HG03175 (cell line): ENCODE results near the gene RPL18.
"Not testable (repeated sequence)": the region's sequence is repeated elsewhere in the genome, so short reads cannot be mapped to it uniquely, and the experiment has no call there.

ENCODE experiments used
- ATAC-seq: cut with Tn5 transposase; IDR thresholded peaks from one replicate; pipeline ENCODE4 v1.9.1; 2021; ENCODE audit warnings: mild to moderate bottlenecking, moderate library complexity; ENCODE audit not compliant: unreplicated experiment

RPL18 gene

GRCh38 chr19:48644839-48645619 lies 26.1 kb upstream of the RPL18 start:
- no peak for ATAC-seq

- ATAC-seq: no peak
Measured at GRCh38 chr19:48644355-48644754, 25.4 kb upstream of the RPL18 start.

GRCh38 chr19:48642862-48643261 lies 23.9 kb upstream of the RPL18 start:
- ATAC-seq: no peak

- no peak for ATAC-seq
Measured at GRCh38 chr19:48641850-48642249, 22.9 kb upstream of the RPL18 start.

- ATAC-seq: no peak
Measured at GRCh38 chr19:48639483-48640375, 20.8 kb upstream of the RPL18 start.

GRCh38 chr19:48638831-48639381 lies 19.9 kb upstream of the RPL18 start:
- no peak for ATAC-seq

- ATAC-seq: peak; percentile 14
Measured at GRCh38 chr19:48637948-48638830, 19.2 kb upstream of the RPL18 start.

DNA sequence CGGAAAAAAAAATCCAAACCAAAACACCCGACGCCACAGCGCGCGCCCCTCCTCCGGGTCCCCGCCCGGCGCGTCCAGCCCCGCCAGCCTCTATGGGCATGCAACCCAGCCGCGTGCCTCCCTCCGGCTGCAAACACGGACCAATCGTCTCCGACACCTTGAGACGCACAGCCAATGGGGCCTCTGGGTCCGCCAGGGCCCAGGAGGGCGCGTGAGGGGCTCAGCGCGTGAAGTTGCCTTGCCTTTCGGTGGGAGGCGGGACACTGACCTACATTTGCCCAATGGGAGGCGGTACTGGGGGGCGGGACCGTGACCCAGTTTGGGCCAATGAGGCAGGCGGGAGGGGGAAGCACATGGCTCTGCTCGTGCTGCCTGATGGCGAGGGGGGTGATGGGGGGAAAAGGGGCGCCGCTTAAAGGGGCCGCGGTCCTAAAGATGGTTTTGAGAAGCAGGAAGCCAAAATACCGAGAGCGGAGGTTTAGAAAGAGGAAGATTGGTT lies 18.5 kb upstream of the RPL18 start:
- ATAC-seq: peak; percentile 69

DNA sequence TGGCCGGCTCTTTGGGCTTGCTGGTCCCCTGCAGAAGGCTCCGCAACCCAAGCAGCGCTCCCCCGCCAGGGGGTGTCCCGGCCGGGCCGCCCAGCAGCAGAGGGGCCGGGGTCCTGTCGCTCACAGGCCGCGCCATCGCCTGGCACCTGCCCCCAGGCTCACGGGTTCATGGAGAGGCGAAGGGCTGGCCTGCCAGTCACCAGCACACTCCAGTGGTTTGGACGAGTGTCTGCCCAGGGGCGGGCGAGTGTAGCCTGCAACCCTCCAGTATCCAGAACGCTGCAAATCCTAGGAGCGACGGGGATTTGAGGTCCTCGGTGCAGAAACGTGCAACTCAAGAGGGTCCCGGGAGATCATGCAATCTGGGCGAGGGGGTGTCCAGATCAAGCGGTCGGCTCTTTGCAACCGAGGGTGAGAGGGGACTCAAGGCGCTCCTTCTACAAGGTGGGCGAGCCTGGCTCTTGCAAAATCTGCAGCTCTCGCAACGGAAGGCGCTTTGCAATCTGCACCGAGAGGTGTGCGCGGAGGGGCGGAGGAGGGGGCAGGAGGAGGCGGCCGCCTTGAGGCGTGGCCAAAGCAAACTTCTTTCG lies 18.0 kb upstream of the RPL18 start, which contains the start of gene DBP:
TSS of gene DBP (minus strand) at position 521 of the 590 bp plus-strand sequence. CDS start at position 136, 385 bp downstream.
- ATAC-seq: no peak

DNA sequence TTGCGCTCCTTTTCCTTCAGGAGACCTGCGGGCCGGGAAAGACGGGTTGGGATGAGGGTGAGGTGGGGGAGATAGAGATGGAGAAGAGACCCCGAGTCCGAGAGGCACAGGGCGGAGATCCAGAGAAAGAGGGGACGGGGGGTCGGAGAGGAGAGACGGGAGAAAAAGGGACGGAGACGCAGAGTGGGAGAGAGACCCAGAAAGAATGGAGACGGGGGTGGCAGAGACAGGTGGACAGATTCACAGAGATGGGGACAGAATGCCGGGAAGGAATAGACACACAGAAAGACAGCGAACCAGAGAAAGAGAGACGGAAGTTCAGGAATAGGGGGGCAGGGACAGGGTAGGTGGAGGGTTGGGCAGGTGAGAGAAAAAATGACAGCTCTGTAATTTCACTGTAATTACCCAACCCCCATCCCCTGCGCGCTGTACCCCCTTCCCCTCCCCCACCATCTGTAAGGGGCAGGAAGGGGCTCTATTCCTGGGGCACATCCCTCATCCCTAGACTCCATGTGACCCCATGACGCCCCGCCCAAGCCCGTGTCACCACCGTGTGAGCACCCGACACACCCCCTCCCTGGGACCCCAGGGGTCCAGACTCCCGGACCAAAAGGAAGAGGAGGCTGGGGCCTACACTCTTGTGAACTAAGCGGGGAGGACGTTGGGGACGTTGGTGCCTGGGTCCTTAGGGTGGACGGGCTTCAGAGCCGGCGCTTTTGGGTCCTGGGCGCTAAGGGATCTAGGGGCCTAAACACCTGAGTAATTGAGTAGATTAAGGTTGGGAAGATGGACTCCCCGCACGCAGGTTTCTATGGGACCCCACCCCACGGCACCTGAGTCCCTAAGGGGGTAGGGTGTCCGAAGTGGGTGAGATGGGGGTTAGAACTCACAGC lies 17.2 kb upstream of the RPL18 start:
- ATAC-seq: no peak

- ATAC-seq: no peak
Measured at GRCh38 chr19:48635263-48635965, 16.4 kb upstream of the RPL18 start.

GRCh38 chr19:48634424-48635262 lies 15.7 kb upstream of the RPL18 start:
- peak; percentile 34 for ATAC-seq

DNA sequence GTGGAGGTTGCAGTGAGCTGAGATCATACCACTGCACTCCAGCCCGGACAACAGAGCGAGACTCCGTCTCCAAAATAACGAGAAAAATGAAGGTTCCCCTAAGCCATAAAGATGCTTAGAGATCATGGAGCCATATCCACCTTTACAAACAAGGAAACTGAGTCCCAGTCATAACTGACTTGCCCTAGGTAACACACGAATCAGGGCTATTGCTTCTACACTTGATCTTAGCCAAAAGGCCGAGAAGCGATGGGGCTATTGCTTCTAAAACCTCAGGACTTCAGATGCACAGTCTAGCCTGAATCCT lies 15.0 kb upstream of the RPL18 start:
- ATAC-seq: no peak

DNA sequence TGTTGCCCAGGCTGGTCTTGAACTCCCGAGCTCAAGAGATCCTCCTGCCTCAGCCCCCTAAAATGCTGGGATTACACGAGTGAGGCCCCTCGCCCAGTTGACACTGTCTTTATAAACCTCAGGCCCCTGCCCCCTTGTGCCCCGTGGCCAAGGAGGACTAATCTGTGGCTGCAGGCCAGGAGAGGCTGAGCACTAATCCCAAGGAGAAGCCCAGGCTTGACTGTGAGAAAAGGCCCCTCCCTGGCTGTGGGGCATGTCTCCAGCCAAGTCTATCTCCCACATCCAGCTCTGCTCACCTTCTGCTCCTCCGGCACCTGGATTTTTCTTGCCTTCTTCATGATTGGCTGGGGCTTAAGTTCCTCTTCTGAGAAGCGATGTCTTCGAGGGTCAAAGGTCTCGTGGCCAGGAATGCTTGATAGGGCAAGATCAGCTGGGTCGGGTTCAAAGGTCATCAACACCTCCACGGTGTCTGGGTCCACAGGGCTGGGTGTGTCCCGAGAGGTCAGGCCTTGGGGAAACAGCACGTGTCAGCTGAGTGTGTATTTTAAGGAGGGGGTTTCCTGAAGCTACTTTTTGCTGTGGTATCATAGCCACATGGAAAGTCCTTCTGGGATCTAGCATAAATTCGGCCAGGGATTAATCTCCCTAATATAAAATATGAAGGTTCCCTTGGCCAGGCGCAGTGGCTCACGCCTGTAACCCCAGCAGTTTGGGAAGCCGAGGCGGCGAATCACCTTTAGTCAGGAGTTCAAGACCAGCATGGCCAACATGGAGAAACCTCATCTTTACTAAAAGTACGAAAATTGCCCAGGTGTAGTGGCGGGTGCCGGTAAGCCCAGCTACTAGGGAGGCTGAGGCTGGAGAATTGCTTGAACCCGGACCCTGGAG lies 14.4 kb upstream of the RPL18 start:
- no peak for ATAC-seq

- ATAC-seq: no peak
Measured at GRCh38 chr19:48632692-48633147, 13.7 kb upstream of the RPL18 start.

DNA sequence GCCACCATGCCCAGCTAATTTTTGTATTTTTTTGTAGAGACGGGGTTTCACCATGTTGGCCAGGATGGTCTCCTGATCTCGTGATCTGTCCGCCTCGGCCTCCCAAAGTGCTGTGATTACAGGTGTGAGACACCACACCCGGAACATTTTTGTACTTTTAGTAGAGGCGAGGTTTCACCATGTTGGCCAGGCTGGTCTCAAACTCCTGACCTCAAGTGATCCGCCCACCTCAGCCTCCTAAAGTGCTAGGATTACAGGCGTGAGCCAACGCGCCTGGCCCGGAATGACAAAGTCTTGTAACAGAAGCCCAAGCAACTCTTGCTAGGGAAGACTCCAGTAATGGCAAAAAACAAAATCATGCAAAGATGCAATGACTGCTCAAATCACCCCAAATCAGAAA lies 13.3 kb upstream of the RPL18 start:
- ATAC-seq: not testable (repeated sequence)

DNA sequence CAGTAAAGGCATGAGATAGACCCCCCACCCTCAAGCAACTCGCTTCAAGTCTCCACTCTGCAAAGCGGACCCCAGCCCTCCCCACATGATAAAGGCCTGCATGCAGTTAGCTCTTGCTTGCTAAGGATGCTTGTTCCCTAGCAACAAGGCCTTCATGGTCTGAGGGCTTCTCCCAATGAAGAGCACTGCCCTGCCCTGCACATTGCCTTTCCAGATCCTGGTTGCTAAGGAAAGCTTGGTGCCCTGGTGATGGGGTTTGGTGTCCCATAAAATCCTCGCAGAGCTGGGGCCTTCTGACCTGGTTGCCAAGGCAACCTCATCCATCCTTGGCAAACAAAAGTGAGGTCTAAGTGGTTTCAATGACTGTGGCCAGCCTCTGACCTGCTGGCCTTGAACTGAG lies 12.2 kb upstream of the RPL18 start:
- ATAC-seq: no peak
